SK-N-SH treated with all-trans-retinoic acid at 6 μM for 48 hours (cell line): ENCODE measurements around the gene FCGR1A.
"Not testable (repeated sequence)": the region's sequence is repeated elsewhere in the genome, so short reads cannot be mapped to it uniquely, and the experiment has no call there.

Experiments used
- ATAC-seq: fragments of 200-7000 bp; cut with Tn5 transposase; 3 replicates; pipeline ENCODE4 v1.9.1; 2020; ENCODE audit warnings: mild to moderate bottlenecking, moderate library complexity

The FCGR1A gene

DNA sequence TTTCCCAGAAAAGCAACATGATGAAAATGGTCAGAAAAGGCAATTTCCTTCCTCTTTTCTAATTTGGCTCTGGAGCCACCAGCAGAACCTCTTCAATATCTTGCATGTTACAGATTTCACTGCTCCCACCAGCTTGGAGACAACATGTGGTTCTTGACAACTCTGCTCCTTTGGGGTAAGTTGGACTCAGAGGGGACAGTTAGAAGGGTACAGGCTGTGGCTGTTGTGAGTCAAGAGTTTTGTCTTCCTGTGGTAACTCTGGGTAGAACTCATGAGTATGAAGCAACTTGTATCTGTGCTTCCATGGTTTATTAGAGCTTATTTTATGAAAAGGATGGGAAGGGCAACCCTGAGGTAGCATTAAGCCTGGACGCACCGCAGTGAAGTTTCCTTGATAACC lies at the start of gene FCGR1A:
Gene FCGR1A, plus strand, starts transcription at position 95 of the 400 bp plus-strand sequence. Its CDS starts 50 bp downstream, at position 145.
- ATAC-seq = not testable (repeated sequence)

DNA sequence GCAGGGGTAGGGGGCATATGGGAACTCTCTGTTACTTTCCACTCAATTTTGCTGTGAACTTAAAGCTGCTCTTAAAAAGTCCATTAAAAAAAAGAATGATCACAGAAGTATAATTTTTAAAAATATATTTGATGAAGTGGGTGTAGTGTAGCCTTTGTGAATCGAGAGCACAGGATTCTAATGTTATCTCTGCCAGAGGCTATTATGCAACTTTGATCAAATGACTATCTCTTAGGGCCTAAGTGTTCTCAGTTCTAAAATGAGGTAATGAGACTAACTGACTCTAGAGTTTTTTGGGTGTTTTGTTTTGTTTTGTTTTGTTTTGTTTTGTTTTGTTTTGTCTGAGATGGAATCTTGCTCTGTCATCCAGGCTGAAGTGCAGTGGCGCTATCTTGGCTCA lies 49.7 kb upstream of the FCGR1A start:
- not testable (repeated sequence) for ATAC-seq

DNA sequence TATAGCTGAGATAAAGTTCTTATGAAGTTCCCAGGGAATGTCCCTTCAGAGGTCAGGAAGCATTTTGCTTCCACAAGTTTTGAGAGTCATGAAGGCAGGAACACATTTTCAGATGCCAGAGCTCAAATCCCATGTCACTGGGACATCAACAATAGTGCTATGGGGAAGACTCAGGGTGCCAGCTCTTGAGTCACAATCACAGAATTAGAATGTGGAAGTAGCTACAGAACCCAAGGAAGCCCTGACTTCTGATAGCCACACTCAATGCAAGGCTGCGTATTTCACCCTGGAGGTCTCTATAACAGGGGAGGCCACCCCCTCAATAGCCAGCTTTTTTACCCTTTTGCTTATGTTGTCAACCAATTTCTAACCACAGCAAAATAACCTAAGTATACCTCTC lies 47.8 kb upstream of the FCGR1A start:
- ATAC-seq = not testable (repeated sequence)

DNA sequence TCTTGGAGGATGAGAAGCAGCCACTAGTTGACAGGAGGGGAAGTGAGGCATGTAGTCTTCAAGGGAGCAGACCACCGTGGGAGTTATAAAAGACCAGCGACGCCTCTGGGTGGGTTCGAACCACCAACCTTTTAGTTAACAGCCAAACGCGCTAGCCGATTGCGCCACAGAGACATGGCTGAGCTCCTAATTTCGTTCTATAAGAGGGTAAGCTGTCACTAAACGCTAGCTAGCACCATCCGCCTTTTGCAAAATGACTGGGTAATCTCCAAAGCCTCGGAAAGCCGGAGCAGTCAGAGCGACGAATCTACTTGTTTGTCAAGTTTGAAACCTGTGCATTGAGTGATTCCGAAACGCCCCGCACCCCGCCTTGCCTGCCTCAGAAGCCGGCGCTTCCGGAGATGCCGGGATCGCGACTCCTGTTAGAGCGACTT lies 42.3 kb upstream of the FCGR1A start:
- ATAC-seq = not testable (repeated sequence)

DNA sequence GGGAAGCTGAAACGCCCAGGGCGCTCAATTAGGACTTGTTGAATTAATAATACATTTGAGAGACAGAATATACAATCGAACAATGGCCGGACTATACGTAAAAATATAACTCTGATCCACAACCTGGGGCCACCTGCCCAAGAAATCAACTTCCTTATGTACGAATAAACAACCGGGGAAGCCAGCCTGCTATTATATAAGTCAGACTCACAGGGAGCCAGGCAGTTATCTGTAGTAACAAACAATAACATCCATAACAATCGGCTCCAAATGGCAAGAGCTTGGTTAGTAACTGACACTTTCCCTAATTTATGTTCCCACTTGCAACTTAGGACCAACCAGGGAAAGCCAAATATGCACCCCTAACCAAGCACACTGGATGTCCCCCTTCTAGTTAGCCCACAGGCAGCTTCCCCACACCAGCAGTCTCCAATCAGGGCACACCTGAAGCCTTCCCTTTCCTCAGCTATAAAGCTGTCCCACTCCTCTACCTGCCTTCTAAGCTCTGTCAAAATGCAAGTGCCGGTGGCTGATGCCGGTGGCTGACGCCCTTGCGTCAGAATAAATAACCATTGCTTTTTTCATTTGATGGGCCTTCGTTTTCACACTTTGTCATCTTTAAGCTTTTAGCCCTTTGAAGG lies 41.8 kb upstream of the FCGR1A start:
- ATAC-seq = not testable (repeated sequence)

DNA sequence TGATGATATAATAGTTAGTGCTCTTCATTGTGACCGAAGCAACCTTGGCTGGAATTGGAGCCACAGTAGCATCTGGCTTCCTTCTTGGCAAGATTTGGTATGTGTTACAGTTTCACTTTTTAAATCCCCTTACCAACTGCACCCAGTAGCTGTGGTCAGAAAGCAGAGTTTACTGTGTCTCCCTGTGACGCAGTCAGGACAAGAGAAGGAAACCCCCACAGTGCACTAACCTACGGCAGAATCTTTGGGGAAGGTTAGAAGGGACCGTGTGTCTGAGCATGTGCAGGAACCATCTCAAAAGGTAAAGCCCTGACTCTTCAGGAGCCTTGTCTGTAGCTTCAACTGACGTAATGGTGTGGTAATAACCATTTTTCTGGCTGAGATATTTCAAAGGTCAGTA lies 40.6 kb upstream of the FCGR1A start:
- not testable (repeated sequence) for ATAC-seq

DNA sequence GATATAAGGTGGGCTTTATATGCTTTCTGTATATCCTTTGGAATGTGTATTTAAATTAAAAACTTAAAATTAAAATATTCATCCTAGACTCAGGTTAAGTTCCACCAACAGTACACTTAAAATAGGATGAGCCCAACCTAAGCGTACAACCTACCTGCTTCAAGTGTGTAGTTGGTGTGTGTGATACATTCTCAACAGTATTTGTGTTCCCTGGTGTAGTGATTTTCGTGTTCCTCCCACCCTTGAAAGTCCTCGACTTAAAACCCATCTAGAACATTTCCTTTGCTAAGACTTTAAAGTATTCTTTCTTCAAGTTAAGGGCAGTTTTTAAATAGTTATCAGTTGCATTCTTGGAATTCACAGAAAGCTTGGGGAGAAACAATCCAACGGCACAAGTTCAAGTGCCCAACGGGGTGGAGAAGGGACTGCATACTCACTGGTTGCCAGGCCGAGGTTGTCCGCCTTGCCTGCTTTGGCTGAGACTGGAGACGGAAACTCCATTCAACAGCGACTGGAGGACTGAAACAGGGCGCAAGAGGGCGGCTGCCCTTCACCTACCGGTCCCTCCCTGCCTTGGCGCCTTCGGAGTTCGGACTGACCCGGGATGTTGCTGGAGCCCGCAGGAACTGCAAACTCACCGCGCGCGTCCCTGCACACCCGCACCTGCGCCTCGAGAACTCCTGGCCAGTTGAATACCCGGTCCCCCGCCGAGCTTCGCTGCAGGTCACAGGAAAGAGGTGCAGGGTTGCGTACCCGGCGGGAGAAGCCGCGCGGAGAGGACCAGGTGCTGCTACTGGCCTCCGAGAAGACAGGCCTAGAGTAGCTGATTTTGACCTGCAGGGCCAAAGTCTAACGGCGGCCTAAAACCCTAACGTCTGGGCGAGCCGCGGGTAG lies 35.8 kb upstream of the FCGR1A start:
- not testable (repeated sequence) for ATAC-seq

DNA sequence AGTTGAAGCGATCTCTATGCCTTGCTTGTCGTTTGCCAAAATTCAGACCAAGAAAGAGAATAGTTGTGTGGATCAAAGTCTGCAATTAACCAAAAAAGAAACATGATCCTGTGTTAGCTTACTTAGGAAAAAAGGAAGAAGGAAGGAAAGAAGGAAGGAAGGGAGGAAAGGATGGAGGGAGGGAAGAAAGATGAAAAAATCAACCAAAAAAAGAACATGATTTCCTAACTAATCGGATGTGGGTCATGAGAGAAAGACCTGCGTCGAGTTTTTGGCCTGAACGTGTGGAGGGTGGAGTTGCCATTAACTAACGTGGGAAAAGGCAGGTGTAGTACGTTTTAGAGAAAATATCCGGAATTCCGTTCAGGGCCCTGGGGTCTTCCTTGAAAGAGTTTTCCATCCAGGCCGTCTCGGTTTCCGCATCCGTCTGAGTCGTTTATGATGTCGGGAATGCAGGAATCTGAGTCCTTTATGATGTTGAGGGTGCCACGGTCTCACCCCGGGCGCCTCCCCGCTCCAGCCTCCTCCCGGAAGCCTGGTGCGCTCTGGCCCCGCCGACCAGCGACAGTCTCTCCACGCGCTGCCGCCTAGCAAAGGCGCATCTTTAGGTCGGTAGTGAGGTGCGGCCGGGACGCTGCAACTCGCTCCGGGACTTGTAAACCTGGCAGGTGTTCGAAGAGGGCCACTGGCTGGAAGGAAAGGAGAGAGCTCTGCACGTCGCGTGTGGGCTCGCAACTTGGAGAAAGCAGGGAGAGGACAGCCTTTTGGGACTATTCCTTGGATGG lies 34.9 kb upstream of the FCGR1A start:
- ATAC-seq = not testable (repeated sequence)

DNA sequence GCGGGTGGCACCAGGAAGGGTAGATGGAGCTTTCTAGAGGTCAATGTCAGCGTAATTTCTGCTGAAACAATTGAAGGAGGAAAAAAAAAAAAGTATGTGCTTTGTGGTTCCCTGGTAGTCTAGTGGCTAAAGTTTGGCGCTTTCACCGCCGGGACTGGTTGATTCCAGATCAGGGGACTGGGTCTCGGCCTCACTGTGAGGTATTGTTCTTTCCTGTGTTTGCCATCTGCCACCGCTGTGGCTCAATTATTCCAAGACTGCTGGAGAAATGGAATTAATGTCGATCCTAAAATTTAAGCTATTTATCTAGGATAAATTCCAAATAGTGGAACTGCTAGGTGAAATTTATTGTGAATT lies 34.4 kb upstream of the FCGR1A start:
- not testable (repeated sequence) for ATAC-seq

DNA sequence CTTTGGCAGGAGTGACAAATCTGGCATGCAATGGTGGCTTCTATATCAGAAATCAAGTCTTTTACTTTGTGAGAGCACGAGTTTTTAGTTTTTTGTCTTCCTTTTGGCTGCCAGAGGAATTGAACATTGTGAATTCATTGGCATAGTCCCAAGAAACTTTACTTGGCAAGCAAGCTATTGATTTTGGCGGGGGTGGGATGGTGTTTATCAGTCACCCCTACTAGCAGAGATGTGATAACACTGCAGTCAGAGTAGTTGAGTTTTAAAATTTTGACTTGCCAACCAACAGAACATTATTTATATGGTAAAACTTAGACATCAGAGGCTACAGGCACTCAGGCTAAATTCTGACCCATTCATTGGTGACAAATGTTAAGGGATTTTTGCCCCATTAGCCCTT lies 31.9 kb upstream of the FCGR1A start:
- not testable (repeated sequence) for ATAC-seq

DNA sequence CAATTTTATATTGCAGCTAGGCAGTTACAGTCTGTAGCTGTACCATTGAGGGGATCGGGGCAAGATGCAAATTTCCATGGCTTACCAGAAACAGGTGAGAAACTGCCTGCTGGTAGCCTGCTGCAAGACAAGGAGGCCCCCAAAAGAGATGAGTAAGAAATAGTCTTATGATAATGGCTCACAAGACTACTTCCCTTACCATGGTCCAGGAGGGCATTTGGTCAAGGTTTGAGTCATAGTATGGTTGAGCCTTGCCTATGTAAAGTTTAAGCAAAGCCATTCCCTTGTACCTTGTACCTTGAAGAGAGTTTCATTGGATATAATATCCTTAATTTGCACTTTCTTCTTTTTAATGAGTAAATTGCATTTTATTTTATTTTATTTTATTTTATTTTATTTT lies 30.3 kb upstream of the FCGR1A start:
- not testable (repeated sequence) for ATAC-seq

DNA sequence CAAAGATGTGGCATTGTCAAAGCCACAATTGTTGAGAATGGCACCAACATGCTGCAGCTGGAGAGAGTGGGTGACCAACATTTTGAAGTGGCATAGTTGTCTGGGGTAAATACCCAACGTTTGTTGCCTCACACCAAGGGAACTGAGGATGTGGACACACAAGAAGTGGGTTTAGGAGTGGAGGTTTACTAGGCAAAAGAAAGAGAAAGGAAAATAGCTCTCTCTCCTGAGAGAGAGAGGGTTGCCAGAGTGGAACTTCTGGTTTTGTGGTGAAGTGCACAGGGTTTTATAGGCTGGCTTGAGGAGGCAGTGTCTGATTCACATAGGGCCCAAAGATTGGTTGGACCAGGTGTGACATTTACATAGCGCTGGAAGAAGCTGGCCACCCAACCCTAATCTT lies 29.0 kb upstream of the FCGR1A start:
- ATAC-seq = not testable (repeated sequence)

DNA sequence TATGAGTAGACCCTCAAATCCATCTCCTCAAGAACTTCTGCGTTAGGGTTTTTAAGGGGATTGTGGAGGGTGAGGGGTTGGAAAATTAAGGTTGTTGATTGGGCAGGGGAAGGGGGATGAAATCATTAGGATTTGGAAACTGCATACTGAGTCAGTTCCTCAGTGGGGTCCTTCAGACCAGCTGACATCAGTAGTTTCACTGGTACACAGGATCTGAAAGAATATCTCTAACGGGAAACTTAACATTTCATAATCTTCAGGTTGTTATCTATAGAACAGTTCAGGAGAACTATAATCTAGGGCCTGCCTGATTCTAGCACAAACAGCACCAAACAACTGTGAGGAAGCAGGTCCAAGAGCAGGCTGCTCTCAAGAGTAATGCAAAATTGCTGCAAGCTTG lies 27.2 kb upstream of the FCGR1A start:
- ATAC-seq = not testable (repeated sequence)

DNA sequence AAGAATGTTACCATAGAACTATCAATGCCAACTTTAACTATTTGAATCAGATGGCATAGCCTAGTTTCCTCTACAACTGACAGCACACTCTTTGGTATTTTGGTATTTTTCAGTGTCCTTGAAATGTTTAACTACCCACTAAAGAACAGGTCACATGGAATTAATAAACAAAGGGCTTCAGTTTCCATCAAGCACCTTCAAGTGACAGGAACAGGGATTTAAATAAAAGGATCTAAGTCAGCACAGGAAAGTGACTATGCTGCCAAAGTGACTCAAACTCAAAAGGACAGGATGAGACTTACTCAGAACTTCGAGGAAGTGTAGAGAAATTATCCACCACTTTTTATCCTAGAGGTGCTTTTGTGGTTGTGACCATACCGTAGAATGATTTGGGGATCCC lies 20.2 kb upstream of the FCGR1A start:
- ATAC-seq = not testable (repeated sequence)

DNA sequence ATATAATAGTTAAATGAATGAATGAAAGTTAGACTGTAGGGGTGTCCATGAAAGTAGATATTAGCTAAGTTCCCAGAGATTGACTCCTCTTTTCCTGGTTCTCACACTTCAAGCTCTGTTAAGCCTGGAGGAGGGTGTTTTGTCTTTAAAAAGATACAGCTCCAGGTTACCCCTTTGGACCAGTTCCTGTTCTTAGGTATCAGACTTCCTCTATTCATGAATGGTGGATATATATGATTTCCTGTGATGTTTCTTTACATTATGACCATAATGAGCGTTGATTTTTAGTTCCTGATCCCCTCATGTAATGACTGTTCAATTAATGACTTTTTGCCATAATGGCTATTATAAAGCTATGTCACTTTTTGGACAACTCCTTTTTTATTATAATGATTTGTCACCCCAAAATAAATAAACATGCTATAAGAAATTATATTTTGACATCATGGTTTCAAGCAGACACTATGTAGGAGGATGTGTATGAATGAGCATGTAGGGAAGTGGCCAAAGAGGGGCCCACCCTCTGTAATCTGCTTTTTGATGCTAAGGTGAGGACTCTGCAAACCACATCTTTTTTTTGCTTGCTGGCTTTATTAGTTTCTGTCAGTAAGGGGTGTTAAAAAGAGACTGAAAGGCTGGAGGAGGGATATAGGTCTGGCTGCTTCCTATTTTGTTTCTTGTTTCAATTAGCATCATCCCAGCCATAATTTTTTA lies 18.2 kb upstream of the FCGR1A start:
- ATAC-seq = not testable (repeated sequence)

DNA sequence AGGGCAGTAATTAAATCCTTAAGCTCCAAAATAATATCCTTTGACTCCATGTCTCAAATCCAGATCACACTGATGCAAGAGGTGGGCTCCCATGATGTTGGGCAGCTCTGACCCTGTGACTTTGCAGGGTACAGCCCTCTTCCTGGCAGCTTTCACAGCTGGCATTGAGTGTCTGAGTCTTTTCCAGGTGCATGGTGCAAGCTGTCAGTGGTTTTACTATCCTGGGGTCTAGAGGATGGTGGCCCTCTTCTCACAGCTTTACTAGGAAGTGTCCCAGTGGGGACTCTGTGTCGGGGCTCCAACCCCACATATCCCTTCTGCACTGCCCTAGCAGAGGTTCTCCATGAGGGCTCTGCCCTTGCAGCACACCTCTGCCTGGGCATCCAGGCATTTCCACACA lies 16.3 kb upstream of the FCGR1A start:
- ATAC-seq = not testable (repeated sequence)

DNA sequence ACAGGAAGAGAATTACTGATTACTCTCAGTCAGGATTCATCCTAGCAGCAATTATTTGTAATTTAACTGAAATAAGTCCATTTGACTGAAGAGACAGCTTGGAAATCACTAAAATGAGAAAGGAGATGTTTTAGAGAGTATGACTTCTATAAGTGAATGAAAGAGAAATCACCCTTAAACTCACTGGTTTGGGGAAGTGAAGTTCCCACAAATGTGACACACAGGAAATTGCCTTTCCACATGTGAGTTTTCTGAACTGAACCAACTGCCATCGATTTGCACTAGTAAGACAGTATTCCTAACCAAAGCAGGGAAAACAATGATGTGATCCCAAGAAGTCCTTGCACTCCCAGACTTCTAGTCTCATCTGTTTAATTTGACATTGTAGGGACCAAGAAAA lies 13.3 kb upstream of the FCGR1A start:
- ATAC-seq = not testable (repeated sequence)

DNA sequence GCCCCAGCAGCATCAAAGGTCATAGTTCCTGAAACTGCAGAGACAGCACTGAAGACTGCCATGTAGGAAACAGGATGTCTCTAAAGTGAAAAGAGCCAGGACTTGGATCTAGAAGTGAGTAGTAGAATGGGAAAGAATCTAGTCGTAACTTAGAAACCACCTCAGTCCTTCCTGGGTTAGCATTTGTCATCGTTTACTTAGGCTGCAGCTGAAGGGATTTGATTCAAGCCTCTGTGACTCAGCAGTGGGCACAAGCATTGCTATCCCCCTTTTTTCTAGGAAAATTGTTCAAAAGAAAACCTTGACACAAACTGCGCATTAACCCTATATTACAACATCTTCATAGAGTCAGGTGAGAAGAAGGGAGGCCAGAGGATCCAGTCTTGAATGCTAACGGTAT lies 11.8 kb upstream of the FCGR1A start:
- not testable (repeated sequence) for ATAC-seq

DNA sequence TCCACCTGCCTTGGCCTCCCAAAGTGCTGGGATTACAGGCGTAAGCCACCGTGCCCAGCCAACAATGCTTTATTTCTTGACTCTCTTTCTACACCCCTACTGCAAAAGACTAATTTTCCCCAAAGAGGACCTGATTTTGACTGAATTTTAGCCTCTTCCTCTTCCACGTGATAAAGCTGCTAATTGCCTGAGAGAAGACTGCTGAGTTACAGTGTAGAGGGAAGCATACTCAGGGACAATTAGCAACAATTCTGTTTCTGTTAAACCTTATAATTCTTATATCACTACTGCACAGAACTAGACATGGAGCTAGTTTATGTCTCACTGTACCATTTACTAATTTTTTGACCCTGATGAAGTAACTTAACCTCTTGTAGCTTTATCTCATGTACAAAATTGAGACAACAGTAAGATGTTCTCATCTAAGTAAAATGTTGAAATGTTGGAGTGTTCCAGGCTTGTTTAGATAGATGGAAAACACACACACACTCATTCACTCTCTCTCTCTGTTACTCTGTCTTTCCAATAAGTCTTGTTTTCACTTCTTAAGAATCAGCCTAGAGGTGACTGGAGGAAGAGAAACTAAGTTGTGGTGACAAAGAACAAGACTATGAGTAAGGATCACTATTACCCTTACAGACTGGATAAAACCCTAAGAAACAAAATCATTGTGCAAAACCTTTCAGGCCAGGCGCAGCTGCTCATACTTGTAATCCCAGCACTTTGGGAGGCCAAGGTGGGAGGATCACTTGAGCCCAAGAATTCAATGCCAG lies 10.7 kb upstream of the FCGR1A start:
- ATAC-seq = not testable (repeated sequence)

DNA sequence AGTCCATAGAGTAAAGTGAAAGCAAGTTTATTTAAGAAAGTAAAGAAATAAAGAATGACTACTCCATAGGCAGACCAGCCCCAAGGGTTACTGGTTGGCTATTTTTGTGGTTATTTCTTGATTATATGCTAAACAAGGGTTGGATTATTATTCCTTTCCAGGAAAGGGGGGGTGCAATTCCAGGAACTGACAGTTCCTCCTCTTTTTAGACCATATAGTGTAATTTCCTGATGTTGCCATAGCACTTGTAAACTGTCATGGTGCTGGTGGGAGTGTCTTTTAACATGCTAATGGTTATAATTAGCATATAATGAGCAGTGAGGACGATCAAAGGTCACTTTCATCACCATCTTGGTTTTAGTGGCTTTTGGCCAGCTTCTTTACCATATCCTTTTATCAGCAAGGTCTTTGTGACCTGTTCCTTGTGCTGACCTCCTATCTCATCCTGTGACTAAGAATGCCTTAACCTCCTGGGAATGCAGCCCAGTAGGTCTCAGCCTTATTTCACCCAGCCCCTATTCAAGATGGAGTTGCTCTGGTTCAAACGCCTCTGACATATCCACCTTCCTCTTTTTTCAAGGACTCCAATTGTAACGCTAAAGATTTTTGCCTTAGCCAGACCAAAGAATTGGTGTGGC lies 6.9 kb upstream of the FCGR1A start:
- ATAC-seq = not testable (repeated sequence)

DNA sequence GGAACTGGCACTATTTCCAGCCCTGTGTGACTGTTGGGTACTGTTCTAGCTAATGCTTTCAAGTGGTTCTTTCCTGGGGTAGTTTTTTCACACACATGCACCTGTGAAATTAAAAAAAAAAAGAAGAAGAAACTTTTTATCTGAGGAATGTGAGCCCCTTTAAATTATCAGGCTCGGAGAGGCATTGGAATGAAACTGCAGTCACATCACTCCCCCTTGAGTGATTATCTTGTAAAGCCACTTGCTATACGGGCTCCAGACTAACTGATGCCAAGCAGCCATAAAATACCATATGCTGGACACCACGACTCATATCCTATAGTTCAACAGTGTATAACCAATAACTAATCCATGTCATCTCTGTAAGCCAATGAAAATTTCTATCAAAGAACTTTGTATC lies 5.4 kb upstream of the FCGR1A start:
- not testable (repeated sequence) for ATAC-seq
